Measurements from ENCODE around the gene CDK12.

Gene CDK12

GRCh38 chr17:39576187-39576586 is 114.9 kb downstream of the CDK12 start:
- peak; percentile 59; the same call in 1 of the 2 replicates for TF ChIP-seq CTCF (IDR thresholded peaks at IDR 0.05; ENCODE audit: borderline replicate concordance, insufficient read depth, low read depth, low read length)
- H3K4me3 ChIP-seq (ENCODE audit: low read depth, low read length): no peak overlapping the region

- TF ChIP-seq CTCF (IDR thresholded peaks at IDR 0.05; ENCODE audit: borderline replicate concordance, insufficient read depth, low read depth, low read length): no peak
- H3K4me3 ChIP-seq (ENCODE audit: low read depth, low read length): no peak overlapping the region
These were observed 117.0 kb downstream of the CDK12 start for GRCh38 chr17:39578272-39578671.

GRCh38 chr17:39579318-39580081 is 118.2 kb downstream of the CDK12 start:
- no peak overlapping the region for H3K4me3 ChIP-seq (ENCODE audit: low read depth, low read length)
- TF ChIP-seq CTCF (IDR thresholded peaks at IDR 0.05; ENCODE audit: borderline replicate concordance, insufficient read depth, low read depth, low read length): no peak

- H3K4me3 ChIP-seq (ENCODE audit: low read depth, low read length): no peak overlapping the region
- TF ChIP-seq CTCF (IDR thresholded peaks at IDR 0.05; ENCODE audit: borderline replicate concordance, insufficient read depth, low read depth, low read length): no peak
These were observed 118.8 kb downstream of the CDK12 start for GRCh38 chr17:39580082-39580468.

- no peak for TF ChIP-seq CTCF (IDR thresholded peaks at IDR 0.05; ENCODE audit: borderline replicate concordance, insufficient read depth, low read depth, low read length)
- H3K4me3 ChIP-seq (ENCODE audit: low read depth, low read length): no peak overlapping the region
These were observed 119.9 kb downstream of the CDK12 start for GRCh38 chr17:39581071-39581758.

- no peak for TF ChIP-seq CTCF (IDR thresholded peaks at IDR 0.05; ENCODE audit: borderline replicate concordance, insufficient read depth, low read depth, low read length)
- H3K4me3 ChIP-seq (ENCODE audit: low read depth, low read length): no peak overlapping the region
These were observed 120.4 kb downstream of the CDK12 start for GRCh38 chr17:39581759-39582085.

GRCh38 chr17:39582658-39583057 is 121.4 kb downstream of the CDK12 start:
- no peak overlapping the region for H3K4me3 ChIP-seq (ENCODE audit: low read depth, low read length)
- TF ChIP-seq CTCF (IDR thresholded peaks at IDR 0.05; ENCODE audit: borderline replicate concordance, insufficient read depth, low read depth, low read length): no peak
